Activated T-cell treated with anti-CD3 and anti-CD28 coated beads, Interleukin-2, amount 50 U/mL, for 24 hours (primary cell): Measurements from ENCODE around the gene CHST11.
A peak's percentile ranks its signal among the peaks of the same experiment; 100 is the strongest.

ENCODE experiments used
- DNase-seq: peaks from one replicate; pipeline ENCODE4 v3.0.0-alpha.2; 2020
- H3K27ac Mint-ChIP-seq: 2 replicates; pipeline ENCODE4 v1.8.0; 2020; ENCODE audit warnings: mild to moderate bottlenecking, mixed read lengths
- H3K27me3 Mint-ChIP-seq: 2 replicates; pipeline ENCODE4 v1.8.0; 2020; ENCODE audit warnings: mixed read lengths
- H3K36me3 Mint-ChIP-seq: 2 replicates; pipeline ENCODE4 v1.8.0; 2020; ENCODE audit warnings: low read depth, mixed read lengths
- H3K4me1 Mint-ChIP-seq: 2 replicates; pipeline ENCODE4 v1.8.0; 2020; ENCODE audit warnings: low read depth, mixed read lengths
- H3K4me3 Mint-ChIP-seq: 2 replicates; pipeline ENCODE4 v1.8.0; 2020; ENCODE audit warnings: mild to moderate bottlenecking, moderate library complexity, mixed read lengths
- H3K9me3 Mint-ChIP-seq: 2 replicates; pipeline ENCODE4 v1.8.0; 2020; ENCODE audit warnings: mixed read lengths

CHST11 gene

DNA sequence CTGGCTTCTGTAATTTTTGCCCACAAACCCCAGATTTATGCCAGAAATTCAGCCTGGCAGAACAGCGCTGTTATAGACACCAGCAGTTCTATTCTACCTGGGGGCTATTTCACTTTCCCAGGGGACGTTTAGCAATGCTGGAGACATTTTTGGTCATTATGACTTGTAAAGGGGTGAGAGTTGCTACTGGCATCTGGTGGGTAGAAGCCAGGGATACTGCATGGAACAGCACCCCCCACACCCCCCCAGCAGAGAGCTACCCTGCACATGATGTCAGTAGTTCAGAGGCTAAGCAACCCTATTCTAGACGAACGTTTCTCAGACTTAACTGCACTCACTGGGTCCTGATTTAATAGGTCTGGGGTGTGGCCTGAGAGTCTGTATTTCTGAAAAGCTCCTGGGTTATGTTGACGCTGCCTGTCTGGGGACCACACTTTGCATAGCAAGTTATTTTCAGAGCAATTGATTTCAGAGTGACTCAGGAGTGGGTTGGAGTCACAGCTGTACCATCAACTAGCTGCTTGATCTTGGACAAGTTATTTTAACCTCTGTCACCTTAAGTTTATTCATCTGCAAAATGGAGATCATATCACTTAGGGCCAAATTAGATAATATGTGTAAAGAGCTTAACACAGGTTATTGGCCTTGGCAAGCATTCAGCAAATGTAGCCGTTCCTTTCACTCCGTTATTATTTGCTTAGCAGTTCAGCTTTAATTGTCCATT lies 48.5 kb downstream of the CHST11 start:
- no peak for DNase-seq
- no peaks in the 10 kb centered on the region for H3K27me3 Mint-ChIP-seq
- H3K4me3 Mint-ChIP-seq = no peak overlapping the region
- peaks cover 97% of the 10 kb centered on the region for H3K4me1 Mint-ChIP-seq
- no peak overlapping the region for H3K27ac Mint-ChIP-seq
- peaks cover 18% of the 10 kb centered on the region for H3K36me3 Mint-ChIP-seq
- peaks cover 3% of the 10 kb centered on the region for H3K9me3 Mint-ChIP-seq

DNA sequence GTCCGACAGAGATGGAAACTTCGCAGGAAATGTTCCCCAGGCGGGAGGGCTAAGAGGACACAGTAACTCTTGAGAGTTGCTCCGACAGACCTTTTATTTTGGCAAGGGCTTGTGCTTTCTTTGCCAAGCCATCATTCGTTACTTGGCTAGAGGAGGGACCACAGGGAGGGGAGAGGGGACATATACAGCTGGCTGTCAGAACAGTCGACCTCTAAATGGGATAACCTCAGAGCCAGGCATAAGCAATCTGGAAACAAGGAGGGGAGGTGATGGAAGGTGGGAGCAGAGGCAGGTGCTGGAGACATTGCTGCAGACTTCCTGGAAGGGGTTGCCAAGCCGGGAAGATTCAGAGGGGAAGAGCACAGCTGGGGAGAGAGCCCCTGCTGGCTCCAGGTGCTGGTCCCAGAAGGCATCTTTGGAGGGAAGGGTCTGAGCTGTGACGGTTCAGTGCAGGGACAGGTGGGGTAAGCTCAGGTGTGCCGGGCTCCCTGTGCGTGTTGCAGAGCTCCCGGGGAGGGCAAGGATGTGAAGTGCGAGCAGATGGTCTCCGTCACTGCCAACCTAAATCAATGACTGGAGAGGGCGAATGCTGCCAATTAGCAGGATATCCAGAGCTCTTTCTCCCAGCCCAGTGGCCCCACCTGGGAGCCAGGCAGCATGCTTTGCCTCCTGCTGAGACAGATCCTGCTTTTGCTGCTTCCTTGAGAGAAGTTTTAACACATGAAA lies 50.1 kb downstream of the CHST11 start:
- H3K27me3 Mint-ChIP-seq = no peaks in the 10 kb centered on the region
- H3K36me3 Mint-ChIP-seq = peaks cover 18% of the 10 kb centered on the region
- no peak for DNase-seq
- H3K9me3 Mint-ChIP-seq = peaks cover 3% of the 10 kb centered on the region
- H3K4me1 Mint-ChIP-seq = peaks cover 96% of the 10 kb centered on the region
- H3K4me3 Mint-ChIP-seq = no peak overlapping the region
- no peak overlapping the region for H3K27ac Mint-ChIP-seq

DNA sequence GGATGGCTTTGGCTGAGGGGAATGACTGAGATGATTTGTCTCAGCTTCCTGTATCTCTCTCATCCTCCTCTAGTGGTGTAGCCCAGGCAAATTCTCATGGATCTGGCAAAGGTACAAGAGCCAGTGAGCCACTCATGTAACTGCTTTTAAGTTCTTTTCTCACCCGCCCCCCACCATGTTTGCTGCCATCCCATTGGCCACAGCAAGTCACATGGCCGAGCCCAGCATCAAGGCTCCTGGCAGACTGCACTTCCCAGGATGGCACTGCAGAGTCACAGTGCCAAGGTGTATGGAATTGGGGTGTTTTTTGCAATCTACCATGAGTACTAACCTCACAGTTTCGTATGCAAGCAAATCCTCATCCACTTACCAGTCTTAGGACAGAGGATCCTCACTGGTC lies 50.9 kb downstream of the CHST11 start:
- H3K27me3 Mint-ChIP-seq = no peaks in the 10 kb centered on the region
- H3K4me3 Mint-ChIP-seq = no peak overlapping the region
- no peak overlapping the region for H3K27ac Mint-ChIP-seq
- H3K4me1 Mint-ChIP-seq = peaks cover 94% of the 10 kb centered on the region
- H3K36me3 Mint-ChIP-seq = peaks cover 18% of the 10 kb centered on the region
- H3K9me3 Mint-ChIP-seq = peaks cover 3% of the 10 kb centered on the region
- no peak for DNase-seq

DNA sequence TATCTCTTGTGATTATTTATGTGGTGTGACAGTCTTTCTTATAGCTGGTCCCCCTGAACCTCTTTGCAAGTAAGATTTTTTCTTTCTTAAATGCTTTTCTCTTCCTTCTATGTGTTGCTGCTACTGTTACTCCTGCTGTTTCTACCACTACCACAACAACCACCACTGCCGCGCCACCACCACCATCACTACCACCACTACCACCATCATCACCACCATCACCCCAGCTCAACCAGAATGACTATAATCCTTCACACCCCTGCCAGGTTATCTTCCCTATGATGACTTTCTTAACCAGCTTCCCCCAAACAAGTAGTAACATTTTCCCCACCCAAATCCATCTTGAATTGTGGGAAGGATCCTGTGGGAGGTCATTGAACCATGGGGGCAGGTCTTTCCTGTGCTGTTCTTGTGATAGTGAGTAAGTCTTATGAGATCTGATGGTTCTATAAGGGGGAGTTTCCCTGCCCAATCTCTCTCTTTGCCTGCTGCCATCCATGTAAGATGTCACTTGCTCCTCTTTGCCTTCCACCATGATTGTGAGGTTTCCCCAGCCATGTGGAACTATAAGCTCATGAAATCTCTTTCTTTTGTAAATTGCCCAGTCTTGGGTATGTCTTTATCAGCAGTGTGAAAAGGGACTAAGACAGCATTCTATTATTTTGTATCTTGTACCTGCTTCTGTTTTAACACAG lies 52.2 kb downstream of the CHST11 start:
- peak overlapping the region; percentile 13 for H3K27ac Mint-ChIP-seq
- peaks cover 3% of the 10 kb centered on the region for H3K9me3 Mint-ChIP-seq
- no peaks in the 10 kb centered on the region for H3K27me3 Mint-ChIP-seq
- DNase-seq = no peak
- H3K36me3 Mint-ChIP-seq = peaks cover 14% of the 10 kb centered on the region
- H3K4me3 Mint-ChIP-seq = no peak overlapping the region
- H3K4me1 Mint-ChIP-seq = peaks cover 87% of the 10 kb centered on the region

DNA sequence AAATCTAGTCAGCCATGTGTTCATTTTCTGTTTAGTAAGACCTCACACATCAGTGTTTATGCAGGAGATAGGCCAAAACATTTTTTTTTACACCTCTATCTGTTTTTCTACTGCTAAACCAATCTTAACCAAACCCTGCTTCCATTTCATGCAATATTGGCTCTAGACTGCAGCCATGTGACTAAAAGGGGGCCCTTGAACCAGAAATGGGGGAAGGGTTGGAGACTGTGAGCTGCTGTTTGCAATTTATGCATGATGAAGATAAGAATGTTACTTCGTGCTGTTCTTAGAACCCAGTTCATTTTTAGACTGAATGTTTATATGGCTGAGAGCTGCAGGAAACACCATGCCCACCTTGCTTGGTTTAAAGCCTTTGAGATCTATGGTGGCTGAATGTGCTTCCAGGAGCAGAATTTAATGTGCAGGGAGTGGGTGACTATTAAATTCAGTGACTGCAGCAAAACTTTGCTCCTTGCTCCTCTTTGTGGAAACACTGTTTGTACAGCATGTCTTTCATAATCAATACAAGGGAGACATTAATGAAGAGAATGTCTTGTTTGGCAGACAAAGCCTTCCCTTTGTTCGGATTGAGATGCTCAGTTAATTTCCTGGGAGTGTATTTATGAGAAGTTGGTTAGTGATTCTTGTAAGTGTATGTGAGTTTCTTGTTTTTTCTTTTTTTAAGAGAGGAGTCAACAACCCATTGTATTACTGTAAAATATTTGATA lies 53.6 kb downstream of the CHST11 start:
- H3K27ac Mint-ChIP-seq = peak overlapping the region; percentile 10
- no peak for DNase-seq
- peaks cover 13% of the 10 kb centered on the region for H3K36me3 Mint-ChIP-seq

DNA sequence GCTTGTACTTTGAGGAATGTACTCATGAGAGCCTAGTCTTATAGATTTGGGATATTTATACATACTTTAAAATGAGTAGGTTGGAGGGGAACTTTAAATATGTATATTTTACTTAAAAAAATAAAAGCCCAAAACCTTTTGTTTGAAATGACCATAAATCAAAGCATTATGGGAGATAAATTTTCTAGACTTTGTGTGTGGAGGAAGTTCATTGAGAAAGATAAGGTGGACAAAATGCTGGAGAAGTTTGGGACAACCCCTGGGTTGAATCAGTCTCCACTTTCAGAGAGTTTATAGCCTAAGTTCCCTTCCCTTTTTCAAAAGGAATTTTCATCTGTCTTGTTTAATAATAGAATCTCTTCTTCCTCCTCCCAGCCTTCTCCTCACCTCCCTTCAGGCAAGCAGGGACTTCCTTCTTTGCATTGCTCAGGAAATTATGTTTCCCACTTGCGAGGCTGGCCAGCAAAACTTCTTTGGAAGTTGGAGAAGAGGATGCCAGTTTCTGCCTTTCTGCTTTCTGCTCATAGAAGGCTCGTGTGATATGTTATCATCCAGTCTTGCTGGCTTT lies 54.2 kb downstream of the CHST11 start:
- no peak for DNase-seq
- H3K4me3 Mint-ChIP-seq = no peak overlapping the region
- H3K9me3 Mint-ChIP-seq = peaks cover 3% of the 10 kb centered on the region
- H3K27ac Mint-ChIP-seq = no peak overlapping the region
- no peaks in the 10 kb centered on the region for H3K27me3 Mint-ChIP-seq
- peaks cover 11% of the 10 kb centered on the region for H3K36me3 Mint-ChIP-seq
- H3K4me1 Mint-ChIP-seq = peaks cover 82% of the 10 kb centered on the region

More for the DNA sequence above, 53.6 kb downstream of the CHST11 start:
- Mint-ChIP-seq H3K9me3 (peaks cover 3% of the 10 kb centered on the region), H3K4me3 (no peak overlapping the region), H3K27me3 (no peaks in the 10 kb centered on the region), H3K4me1 (peaks cover 83% of the 10 kb centered on the region)

DNA sequence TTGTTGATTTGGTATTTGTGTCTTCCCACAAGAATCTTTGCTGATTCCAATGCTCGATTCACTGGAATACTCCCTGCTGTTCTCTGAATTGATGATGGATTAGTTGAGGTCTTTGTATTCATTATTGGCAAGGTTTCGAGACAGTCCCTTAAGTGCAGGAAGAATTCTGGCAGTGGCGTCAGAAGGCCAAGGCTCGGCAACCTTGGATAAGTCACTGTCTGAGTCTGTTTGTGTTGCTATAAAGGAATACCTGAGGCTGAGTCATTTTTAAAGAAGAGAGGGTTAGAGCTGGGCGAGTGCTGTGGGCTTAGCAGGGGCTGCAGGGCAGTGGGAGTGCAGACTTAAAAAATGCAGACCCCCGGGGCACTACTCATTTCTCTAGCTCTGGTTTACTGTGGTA lies 56.9 kb downstream of the CHST11 start:
- H3K4me1 Mint-ChIP-seq = peaks cover 82% of the 10 kb centered on the region

DNA sequence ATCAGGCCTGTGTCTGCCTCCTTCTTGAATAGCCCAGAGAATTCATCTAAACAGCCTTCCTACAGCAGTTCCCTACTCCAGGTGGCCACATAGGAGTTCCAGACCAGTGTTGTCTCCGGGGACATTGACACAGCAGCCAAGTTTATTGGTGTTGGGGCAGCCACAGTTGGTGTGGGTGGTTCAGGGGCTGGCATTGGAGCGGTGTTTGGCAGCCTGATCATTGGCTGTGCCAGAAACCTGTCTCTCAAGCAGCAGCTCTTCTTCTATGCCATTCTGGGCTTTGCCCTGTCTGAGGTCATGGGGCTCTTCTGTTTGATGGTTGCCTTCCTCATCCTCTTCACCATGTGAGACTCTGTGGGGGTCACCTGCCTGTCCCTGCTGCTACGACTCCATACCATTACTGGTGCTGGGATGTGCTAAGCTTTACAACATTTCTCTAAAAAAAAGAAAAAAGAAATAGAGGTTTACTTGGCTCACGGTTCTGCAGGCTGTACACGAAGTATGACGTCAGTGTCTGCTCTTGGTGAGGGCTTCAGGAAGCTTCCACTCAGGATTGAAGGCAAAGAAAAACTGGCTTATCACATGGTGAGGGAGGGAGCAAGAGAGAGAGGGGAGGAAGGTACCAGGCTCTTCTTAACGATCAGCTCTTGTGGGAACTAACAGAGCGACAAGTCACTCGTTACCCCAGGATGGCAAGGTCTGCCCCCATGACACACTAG lies 57.5 kb downstream of the CHST11 start:
- peak overlapping the region; percentile 44 for H3K27ac Mint-ChIP-seq
- H3K36me3 Mint-ChIP-seq = peaks cover 3% of the 10 kb centered on the region
- no peaks in the 10 kb centered on the region for H3K27me3 Mint-ChIP-seq
- H3K9me3 Mint-ChIP-seq = no peaks in the 10 kb centered on the region
- DNase-seq = no peak
- H3K4me3 Mint-ChIP-seq = no peak overlapping the region
- peaks cover 81% of the 10 kb centered on the region for H3K4me1 Mint-ChIP-seq

More for the DNA sequence above, 56.9 kb downstream of the CHST11 start:
- no peak for DNase-seq
- Mint-ChIP-seq H3K9me3 (peaks cover 3% of the 10 kb centered on the region), H3K4me3 (no peak overlapping the region), H3K27ac (peak overlapping the region; percentile 44), H3K27me3 (no peaks in the 10 kb centered on the region), H3K36me3 (peaks cover 8% of the 10 kb centered on the region)

DNA sequence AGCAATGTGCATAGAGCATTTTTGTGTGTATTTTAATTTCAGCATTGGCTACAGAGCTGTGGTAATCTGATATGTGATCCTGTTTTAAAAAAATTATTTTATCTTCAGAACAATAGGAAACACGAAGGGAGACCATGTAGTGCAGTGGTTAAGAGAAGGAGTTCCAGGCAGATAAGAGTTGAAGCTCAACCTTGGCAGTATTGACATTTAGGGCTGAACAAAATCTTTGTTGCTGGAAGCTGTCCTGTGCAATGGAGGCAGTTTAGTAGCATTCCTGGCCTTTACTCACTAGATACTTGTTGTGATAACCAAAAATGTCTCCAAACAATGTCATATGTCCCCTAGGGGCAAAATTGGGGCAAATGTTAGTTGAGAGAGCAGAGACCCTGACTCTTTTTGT lies 59.2 kb downstream of the CHST11 start:
- Mint-ChIP-seq H3K4me1 (peaks cover 78% of the 10 kb centered on the region), H3K4me3 (no peak overlapping the region), H3K36me3 (peaks cover 3% of the 10 kb centered on the region), H3K9me3 (no peaks in the 10 kb centered on the region), H3K27me3 (no peaks in the 10 kb centered on the region), H3K27ac (no peak overlapping the region)
- no peak for DNase-seq

DNA sequence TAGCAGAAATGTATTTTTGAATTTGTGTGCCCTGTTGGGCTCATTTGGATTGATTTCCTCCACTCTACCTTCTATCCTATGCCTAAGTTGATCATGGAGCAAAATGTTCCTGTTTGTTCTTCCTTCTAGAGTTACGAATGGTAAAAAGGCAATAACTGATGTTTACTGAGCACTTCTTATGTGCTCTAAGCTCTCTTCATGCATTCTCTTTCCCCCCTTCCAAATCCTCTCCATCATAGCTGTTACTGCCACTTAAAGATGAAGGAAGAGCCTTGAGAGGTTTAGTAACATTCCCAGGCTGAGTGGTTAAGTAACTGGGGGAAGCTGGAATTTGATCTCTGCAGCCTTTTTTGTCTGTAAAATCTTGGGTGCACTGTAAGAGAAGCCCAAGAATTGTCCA lies 60.1 kb downstream of the CHST11 start:
- Mint-ChIP-seq H3K36me3 (peaks cover 3% of the 10 kb centered on the region), H3K27me3 (no peaks in the 10 kb centered on the region), H3K27ac (no peak overlapping the region), H3K9me3 (no peaks in the 10 kb centered on the region), H3K4me3 (no peak overlapping the region), H3K4me1 (peaks cover 77% of the 10 kb centered on the region)
- no peak for DNase-seq

DNA sequence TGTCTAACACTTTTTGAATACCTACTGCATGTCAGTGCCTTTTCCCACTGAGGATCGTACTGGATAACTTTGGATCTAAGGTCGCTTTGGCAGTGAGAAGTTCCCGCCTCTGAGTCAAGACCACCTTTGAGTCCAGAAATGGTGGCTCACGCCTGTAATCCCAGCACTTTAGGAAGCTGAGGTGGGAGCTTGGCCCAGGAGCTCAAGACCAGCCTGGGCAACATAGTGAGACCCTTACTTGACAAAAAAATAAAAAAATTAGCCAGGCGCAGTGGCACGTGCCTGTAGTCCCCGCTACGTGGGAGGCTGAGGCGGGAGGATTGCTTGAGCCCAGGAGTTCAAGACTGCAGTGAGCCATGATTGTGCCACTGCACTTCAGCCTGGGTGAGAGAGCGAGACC lies 61.1 kb downstream of the CHST11 start:
- peaks cover 3% of the 10 kb centered on the region for H3K36me3 Mint-ChIP-seq
- no peaks in the 10 kb centered on the region for H3K9me3 Mint-ChIP-seq
- peaks cover 81% of the 10 kb centered on the region for H3K4me1 Mint-ChIP-seq
- no peak overlapping the region for H3K27ac Mint-ChIP-seq
- DNase-seq = no peak
- no peaks in the 10 kb centered on the region for H3K27me3 Mint-ChIP-seq
- no peak overlapping the region for H3K4me3 Mint-ChIP-seq

DNA sequence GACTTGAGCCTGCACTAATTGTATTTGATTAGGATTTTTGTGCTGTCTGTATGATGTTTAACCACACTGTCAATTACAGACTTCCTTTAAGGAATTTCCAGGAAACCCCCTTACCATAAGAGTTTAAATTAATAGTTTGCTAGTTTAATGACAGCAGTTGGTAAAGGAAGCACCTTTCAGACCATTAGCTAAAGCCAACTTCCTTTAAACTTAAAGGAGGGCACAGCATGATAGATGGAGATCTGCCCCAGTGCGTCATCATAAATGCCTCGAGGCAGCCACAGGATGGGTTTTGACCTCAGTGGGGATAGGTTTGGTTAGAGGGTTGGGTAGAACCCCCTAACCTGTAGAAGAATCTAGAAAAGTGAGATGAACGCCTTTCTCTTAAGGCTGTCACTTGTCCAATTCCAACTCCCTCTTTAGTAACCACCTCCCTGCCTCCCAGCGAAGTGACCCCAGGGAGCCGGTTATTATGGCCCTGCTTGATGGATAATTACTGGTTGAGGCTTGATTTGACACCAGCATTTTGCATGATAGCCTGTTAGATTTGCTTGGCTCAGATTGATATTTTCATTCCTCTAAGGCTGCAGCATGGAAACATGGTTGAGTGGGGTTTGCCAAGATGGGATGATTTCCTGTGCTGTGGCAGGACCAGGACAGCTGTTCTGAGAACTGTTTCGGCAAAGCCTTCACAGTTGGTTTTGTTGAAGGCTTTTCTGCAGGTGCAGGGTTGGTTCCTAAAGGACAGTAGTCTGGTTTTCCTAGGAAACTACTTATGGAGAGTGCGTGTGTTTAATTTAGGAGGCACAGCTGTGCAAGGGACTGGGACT lies 62.7 kb downstream of the CHST11 start:
- Mint-ChIP-seq H3K4me3 (no peak overlapping the region), H3K9me3 (no peaks in the 10 kb centered on the region), H3K27me3 (no peaks in the 10 kb centered on the region), H3K27ac (no peak overlapping the region), H3K4me1 (peaks cover 87% of the 10 kb centered on the region), H3K36me3 (no peaks in the 10 kb centered on the region)
- no peak for DNase-seq

DNA sequence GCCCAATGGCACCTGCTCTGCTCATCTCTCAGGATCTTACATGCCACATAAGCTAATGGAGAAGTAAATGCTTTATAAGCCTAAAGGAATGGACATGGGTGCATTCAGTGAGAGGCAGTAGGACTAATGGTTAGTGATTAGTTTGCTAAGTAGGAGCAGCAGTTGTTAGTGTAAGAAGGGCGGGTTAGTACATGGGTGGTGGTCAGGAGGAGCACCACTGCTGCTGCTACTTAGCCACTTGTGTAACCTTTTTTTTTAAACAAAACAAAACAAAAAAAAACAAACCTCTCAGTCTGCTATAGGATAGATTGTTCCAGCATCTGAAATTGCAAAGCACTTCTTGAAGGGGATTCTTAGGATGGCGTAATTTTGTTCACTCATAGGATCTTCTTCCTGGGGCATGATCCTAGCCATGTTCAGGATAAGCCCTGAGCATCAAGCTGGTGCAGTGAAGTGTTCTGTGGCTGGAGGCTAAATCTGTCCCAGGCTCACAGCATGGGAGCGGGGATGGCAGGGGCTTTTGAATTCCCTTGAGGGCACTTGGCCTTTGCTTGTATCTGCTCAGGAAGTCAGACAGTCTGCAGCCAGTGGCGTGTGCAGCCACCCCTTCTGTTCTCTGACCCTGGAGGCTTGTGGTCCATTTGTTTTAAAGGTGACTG lies 63.6 kb downstream of the CHST11 start:
- H3K36me3 Mint-ChIP-seq = no peaks in the 10 kb centered on the region
- no peak overlapping the region for H3K27ac Mint-ChIP-seq
- H3K27me3 Mint-ChIP-seq = no peaks in the 10 kb centered on the region
- H3K9me3 Mint-ChIP-seq = no peaks in the 10 kb centered on the region
- DNase-seq = no peak
- no peak overlapping the region for H3K4me3 Mint-ChIP-seq
- peaks cover 89% of the 10 kb centered on the region for H3K4me1 Mint-ChIP-seq
